ENCODE results near the gene GPM6B. TPM values are rescaled to one million over a fixed set of nuclear protein-coding genes. Genes with fewer than 3 reads are reported as not detected.

GPM6B gene
- total RNA-seq, 2 experiments from 2014 or later = not detected

DNA sequence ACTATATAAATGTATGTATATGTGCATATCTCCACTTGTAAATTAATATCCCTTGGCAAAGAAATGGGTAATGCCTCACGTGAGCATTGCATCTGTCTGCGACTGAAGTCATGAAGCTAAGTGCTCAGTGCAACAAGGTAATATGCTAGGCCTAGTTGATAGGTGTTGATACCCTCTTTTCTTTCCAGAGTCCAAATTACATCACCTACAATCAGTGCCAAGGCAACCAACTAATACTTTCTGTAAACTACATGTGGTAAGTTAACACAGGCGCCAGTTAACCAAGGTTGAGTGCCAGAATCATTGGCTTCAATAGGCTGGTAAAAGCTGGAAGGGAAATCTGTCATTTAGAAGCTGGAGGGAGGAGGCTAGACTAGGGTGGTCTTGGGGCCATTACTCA is 41.1 kb downstream of the GPM6B start:
- H3K27ac Mint-ChIP-seq = no peak overlapping the region
- TF ChIP-seq, protein P1, sequence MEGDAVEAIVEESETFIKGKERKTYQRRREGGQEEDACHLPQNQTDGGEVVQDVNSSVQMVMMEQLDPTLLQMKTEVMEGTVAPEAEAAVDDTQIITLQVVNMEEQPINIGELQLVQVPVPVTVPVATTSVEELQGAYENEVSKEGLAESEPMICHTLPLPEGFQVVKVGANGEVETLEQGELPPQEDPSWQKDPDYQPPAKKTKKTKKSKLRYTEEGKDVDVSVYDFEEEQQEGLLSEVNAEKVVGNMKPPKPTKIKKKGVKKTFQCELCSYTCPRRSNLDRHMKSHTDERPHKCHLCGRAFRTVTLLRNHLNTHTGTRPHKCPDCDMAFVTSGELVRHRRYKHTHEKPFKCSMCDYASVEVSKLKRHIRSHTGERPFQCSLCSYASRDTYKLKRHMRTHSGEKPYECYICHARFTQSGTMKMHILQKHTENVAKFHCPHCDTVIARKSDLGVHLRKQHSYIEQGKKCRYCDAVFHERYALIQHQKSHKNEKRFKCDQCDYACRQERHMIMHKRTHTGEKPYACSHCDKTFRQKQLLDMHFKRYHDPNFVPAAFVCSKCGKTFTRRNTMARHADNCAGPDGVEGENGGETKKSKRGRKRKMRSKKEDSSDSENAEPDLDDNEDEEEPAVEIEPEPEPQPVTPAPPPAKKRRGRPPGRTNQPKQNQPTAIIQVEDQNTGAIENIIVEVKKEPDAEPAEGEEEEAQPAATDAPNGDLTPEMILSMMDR (IDR thresholded peaks at IDR 0.05) = no peak
- CTCF ChIA-PET = interaction anchor here (1.6 kb wide), 1 partner anchor 18 kb away, joined by 4 read pairs; no protein-coding TSS in a partner anchor
- H3K27me3 Mint-ChIP-seq = no peaks in the 10 kb centered on the region
- H3K4me1 Mint-ChIP-seq (ENCODE audit: low read depth) = peaks cover 9% of the 10 kb centered on the region
- no peaks in the 10 kb centered on the region for H3K9me3 Mint-ChIP-seq
- no peak overlapping the region for H3K4me3 Mint-ChIP-seq
- DNase-seq = no peak
- ATAC-seq = no peak
- intact Hi-C loops (cut with micrococcal nuclease) = no loop called here
- POLR2A ChIA-PET = interaction anchor here (1.2 kb wide), 1 partner anchor 9 kb away, joined by 3 read pairs; no protein-coding TSS in a partner anchor
- H3K36me3 Mint-ChIP-seq (ENCODE audit: low read depth) = peaks cover 7% of the 10 kb centered on the region

DNA sequence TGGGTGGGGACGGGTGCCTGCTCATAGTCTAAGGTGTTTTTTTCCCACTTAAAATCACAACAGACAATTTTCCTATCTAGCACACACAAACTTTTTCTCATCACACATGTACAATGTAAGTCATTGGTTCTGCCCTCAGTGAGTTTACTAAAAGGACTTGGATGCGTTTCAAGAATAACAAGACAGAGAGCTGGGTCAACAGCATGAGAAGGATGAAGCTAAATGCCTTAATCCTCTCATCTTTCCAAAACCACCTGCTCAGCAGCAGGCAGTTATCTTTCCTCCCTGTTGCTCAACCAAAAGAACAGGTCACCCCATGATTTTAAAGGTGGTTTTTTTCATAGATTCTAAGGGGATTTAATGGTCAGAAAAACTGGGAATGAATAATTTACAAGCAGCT is 42.2 kb downstream of the GPM6B start:
- H3K27me3 Mint-ChIP-seq = no peaks in the 10 kb centered on the region
- H3K27ac Mint-ChIP-seq = no peak overlapping the region
- H3K4me3 Mint-ChIP-seq = no peak overlapping the region
- ATAC-seq (no peak), DNase-seq (no peak)
- intact Hi-C loops (cut with micrococcal nuclease) = no loop called here
- peaks cover 14% of the 10 kb centered on the region for H3K36me3 Mint-ChIP-seq (ENCODE audit: low read depth)
- ChIA-PET CTCF (interaction anchor here (1.6 kb wide), 1 partner anchor 20 kb away, joined by 4 read pairs; no protein-coding TSS in a partner anchor), POLR2A (no interaction called here)
- H3K9me3 Mint-ChIP-seq = no peaks in the 10 kb centered on the region
- H3K4me1 Mint-ChIP-seq (ENCODE audit: low read depth) = peaks cover 9% of the 10 kb centered on the region
- TF ChIP-seq, protein P1 (IDR thresholded peaks at IDR 0.05) = no peak

DNA sequence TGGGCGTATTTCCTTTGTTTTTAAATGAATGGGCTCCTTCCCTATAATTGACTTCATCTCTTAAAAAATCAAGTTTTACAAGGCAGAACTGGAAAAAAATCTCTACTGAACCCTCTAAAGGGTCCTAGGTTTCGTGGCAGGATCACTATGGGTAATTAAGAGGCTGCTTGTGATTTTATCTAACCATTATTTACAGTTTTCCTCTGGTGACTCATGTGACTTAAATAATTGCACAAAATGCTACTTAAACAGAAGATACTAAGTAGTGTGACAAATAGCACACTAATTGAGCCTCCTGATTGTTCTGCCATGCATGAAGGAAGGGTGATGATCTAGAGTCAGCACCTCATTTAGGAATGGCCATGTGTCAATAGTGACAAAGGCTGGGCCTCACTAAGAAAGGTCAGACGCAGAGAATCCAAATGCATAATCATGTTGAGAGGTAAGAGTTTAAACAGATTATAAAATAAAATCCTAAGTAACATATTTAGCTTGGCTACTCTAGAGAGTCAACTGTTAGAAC is 46.8 kb downstream of the GPM6B start:
- Mint-ChIP-seq H3K4me1 (ENCODE audit: low read depth) (no peaks in the 10 kb centered on the region), H3K9me3 (no peaks in the 10 kb centered on the region), H3K4me3 (no peak overlapping the region), H3K27ac (no peak overlapping the region), H3K27me3 (no peaks in the 10 kb centered on the region), H3K36me3 (ENCODE audit: low read depth) (peaks cover 22% of the 10 kb centered on the region)
- ChIA-PET CTCF (no interaction called here), POLR2A (no interaction called here)
- ATAC-seq (no peak), DNase-seq (no peak)
- TF ChIP-seq, protein P1 (IDR thresholded peaks at IDR 0.05) = no peak
- intact Hi-C loops (cut with micrococcal nuclease) = no loop called here

DNA sequence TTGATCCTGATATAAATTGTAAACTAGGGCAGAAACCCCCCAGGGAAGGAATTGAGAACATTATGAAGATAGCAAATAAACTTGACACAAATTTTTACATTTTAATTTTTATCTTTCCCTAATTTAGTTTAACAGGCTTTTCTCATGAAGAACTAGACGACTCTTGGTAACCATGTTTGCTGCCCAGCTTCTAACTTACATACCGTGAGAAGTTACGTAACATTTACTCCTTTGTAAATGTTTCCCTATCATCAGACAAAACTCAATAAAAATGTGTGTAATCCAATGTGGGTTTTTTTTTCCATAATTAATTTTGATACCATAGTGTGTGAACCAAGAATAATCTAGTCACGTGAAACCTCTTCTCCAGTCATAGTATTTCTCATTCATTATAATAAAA is 48.0 kb downstream of the GPM6B start:
- H3K36me3 Mint-ChIP-seq (ENCODE audit: low read depth) = peaks cover 19% of the 10 kb centered on the region
- H3K27ac Mint-ChIP-seq = no peak overlapping the region
- H3K4me3 Mint-ChIP-seq = no peak overlapping the region
- no peak for ATAC-seq
- DNase-seq = no peak
- intact Hi-C loops (cut with micrococcal nuclease) = no loop called here
- no peaks in the 10 kb centered on the region for H3K9me3 Mint-ChIP-seq
- POLR2A ChIA-PET = no interaction called here
- TF ChIP-seq, protein P1 (IDR thresholded peaks at IDR 0.05) = no peak
- no peaks in the 10 kb centered on the region for H3K27me3 Mint-ChIP-seq
- no peaks in the 10 kb centered on the region for H3K4me1 Mint-ChIP-seq (ENCODE audit: low read depth)
- CTCF ChIA-PET = no interaction called here

DNA sequence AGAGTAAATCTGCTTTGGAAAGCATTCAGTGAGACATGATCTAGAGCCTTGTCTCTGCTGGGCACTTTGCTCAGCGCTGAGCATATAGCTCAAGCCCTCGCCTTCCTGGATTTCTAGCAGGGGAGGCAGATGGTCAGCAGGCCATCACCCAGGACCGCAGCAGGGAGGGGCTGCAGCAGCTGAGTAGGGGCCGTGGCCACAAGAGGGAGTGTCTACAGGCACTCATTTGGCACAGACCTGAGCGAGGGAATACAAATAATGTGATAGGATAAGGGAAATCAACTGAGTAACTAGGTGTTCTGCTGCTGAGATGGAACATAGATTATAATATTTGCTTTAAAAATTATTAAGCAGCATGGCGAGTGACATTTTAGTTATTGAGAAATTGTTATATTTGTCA is 52.1 kb downstream of the GPM6B start:
- Mint-ChIP-seq H3K27ac (no peak overlapping the region), H3K4me3 (no peak overlapping the region), H3K4me1 (ENCODE audit: low read depth) (peaks cover 2% of the 10 kb centered on the region), H3K36me3 (ENCODE audit: low read depth) (peaks cover 19% of the 10 kb centered on the region), H3K27me3 (no peaks in the 10 kb centered on the region), H3K9me3 (no peaks in the 10 kb centered on the region)
- TF ChIP-seq, protein P1 (IDR thresholded peaks at IDR 0.05) = no peak
- intact Hi-C loops (cut with micrococcal nuclease) = no loop called here
- no peak for DNase-seq
- CTCF ChIA-PET = no interaction called here
- ATAC-seq = no peak
- POLR2A ChIA-PET = no interaction called here

All from activated CD8-positive, alpha-beta T cell treated with anti-CD3 and anti-CD28 coated beads for 36 hours (primary cell).